GM11168 (cell line): ENCODE data around the gene ZNF620.
"Not testable (repeated sequence)": the region's sequence is repeated elsewhere in the genome, so short reads cannot be mapped to it uniquely, and the experiment has no call there.

Source experiments
- in situ Hi-C: fragments of 300-500 bp; cut with MboI; formaldehyde crosslinking; loops from one replicate; pipeline ENCODE4 v1.12.0; 2022; ENCODE audit warnings: low sequenced_read_pairs; ENCODE audit not compliant: unreplicated experiment

ZNF620 gene

DNA sequence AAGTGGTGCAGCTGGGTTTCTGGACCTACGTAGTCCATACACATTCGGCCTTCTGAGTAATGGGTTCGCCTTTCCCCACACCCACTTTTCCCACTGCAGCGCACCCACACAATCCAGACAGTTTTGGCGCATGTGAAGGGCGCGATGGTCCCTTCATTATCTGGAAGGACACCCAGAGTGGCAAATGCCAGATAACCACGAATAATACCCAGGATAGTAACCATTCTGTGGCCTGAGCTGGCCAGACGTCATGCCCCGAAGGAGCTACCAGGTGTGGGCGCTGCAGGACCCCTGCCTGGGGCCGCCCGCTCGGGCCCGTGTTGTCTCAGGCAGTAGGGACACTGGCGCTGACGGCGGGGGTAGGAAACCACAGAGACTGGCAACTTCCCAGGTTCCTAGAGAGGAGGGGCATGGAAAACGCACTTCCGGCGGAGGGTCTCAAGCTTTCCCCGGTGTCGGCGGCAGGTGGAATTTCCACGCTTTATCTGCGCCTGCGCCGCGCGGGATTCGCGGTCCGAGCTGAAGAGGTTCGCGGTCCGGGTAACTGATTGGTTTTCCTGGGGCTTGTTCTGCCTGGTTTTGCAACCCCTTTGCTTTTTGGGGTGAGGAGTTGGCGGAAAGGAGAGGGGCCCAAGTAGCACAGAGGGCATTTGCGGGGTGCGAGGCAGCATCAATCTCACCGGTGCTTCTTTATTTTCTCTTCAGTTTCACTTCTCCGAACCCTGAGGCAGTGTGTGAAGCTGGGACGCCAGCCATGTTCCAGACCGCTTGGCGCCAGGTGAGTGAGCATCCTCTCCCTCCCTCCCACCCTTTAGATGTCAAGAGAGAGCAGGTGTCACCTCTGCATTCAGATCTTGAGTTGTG is at the start of gene ZNF620:
ZNF620 (plus strand) TSS at position 441 of the 864 bp plus-strand sequence; CDS start at position 755, 314 bp downstream.
- in situ Hi-C loops: loop anchor here (25.0 kb wide), 1 partner anchor 169 kb away; no protein-coding TSS in a partner anchor

DNA sequence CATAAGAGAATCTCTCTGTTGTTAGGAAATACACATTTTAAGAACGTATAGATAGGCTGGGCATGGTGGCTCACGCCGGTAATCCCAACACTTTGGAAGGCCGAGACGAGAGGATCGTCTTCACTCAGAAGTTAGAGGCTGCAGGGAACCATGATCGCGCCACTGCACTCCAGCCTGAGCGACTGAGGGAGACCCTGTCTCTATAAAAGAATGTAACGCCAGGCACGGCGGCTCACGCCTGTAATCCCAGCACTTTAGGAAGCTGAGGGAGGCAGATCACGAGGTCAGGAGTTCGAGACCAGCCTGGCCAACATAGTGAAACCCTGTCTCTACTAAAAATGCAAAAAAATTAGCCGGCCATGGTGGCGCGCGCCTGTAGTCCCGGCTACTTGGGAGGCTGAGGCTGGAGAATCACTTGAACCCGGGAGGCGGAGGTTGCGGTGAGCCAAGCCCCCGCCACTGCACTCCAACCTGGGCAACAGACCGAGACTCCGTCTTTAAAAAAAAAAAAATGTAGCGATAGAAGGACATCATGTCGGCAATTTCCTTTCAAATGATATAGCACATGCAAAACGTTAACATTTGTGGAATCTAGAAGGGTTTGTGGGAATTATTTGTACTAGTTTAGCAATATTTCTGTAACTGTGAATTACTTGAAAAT is 49.4 kb upstream of the ZNF620 start:
- in situ Hi-C loops: no loop called here

GRCh38 chr3:40456940-40457823 is 48.7 kb upstream of the ZNF620 start, which contains the start of gene RPL14:
TSS of gene RPL14 (plus strand) at chr3:40457339. CDS start at chr3:40457472, 133 bp downstream.
- in situ Hi-C loops: no loop called here

GRCh38 chr3:40458473-40458872 is 47.4 kb upstream of the ZNF620 start:
- in situ Hi-C loops: no loop called here

- in situ Hi-C loops: not testable (repeated sequence)
Measured at GRCh38 chr3:40460481-40460880, 45.4 kb upstream of the ZNF620 start.

GRCh38 chr3:40461161-40461560 is 44.7 kb upstream of the ZNF620 start:
- in situ Hi-C loops: no loop called here

DNA sequence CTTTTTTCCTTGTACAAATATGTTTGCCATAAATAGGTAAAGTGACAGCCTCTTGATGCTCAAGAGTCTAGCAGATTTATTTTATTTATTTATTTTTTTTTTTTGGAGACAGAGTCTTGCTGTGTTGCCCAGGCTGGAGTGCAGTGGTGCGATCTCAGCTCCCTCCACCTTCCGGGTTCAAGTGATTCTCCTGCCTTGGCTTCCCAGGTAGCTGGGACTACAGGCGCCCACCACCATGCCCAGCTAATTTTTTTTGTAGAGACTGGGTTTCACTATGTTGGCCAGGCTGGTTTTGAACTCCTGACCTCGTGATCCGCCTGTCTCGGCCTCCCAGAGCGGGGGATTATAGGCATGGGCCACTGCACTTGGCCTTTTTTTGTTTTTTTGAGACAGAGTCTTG is 43.0 kb upstream of the ZNF620 start:
- in situ Hi-C loops: not testable (repeated sequence)

DNA sequence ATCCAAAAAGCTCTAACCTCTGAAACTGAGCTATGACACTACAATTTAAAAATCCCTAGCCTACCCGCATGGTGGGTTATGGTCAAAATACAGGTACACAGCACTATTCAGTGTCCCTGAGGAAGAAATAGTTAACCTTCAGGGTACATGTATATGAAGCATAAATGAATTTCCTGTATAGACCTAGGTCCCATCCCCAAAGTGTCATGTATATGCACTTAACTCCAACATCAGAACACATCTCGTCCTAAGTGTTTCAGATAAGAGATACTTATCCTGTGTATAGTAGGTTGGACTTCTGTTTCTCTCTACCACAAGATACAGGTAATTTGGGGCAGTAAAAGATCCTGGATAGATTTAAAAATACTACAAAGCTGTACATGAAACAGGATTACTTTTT is 42.3 kb upstream of the ZNF620 start:
- in situ Hi-C loops: no loop called here

GRCh38 chr3:40464339-40465110 is 41.3 kb upstream of the ZNF620 start:
- in situ Hi-C loops: no loop called here

- in situ Hi-C loops: no loop called here
Measured at GRCh38 chr3:40465111-40465407, 40.8 kb upstream of the ZNF620 start.

DNA sequence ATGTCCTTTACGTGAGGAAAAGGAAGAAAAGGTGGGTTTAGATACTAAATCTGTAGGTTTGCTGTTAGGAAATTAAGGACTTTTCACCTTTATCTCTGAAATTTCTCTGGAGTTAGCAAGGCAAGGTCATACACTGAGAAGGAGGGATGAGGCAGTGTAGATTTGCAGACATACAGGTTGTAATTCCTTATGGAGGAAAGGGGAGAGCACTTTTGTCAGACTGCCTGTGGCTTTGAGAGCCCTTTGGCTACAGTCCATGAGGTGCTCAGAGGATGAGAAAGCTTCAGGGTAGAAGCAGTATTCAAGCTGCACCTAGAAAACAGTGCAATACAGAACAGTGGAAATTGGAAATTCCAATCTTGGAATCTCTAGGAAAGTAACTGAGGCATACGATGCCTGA is 40.4 kb upstream of the ZNF620 start:
- in situ Hi-C loops: no loop called here

DNA sequence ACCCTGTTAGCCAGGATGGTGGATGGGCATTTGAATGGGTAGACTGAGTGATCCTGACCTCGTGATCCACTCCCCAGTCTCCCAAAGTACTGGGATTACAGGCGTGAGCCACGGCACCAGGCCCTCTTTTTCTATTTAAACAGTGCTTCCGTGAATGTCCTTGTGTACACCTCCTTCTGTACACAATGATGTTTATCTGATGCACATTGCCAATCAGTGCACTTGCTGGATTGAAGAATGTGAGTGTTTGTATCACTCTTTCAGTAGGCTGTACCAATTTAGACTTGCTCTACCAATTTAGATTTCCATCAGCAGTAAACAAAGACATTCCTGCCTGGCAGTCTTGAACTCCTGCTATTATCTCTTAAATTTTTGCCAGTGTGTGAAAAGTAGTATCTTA is 37.8 kb upstream of the ZNF620 start:
- in situ Hi-C loops: no loop called here

GRCh38 chr3:40470701-40471100 is 35.1 kb upstream of the ZNF620 start:
- in situ Hi-C loops: no loop called here

DNA sequence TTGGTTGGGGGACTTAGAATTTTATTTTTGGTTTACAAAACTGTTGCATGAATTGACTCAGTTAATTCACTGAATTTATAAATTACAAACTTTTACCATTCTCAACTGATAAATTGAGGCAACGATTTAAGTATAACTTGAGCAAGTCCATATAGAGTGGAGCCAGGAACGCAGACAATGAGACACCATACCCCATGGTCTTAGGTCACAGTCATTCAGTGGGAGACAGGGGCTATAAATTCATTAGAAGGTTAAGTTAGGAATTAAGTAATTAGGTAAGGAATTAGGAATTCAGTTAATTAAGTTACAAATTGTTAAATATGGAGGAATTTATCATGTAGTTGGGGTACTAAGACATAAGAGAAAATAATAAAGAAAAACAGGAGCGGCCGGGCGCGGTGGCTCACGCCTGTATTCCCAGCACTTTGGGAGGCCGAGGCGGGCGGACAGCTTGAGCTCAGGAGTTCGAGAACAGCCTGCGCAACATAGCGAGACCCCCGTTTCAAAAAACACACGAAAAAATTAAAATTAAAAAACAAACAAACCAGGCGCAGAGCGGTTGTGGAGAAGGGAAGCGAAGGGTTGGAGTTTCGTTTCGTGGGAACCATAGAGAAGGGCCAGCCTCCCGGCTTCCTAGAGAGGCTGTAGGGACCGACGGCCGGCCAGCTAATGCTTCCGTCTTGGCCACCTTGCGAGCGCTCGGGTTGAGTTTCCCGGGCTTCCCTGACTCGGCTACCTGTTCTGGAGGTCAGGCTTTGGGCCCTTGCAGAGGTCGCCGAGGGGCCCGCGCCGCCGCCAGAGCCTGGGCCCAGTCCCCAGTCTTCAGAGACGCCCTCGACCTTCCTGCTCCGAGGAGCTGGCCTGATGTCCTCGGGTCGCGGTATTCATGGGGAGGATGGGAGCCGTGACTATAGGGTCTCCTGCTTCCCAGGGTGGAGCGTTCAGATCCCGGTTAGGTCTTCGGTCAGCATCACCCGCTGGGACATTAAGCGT is 29.1 kb upstream of the ZNF620 start, which contains the start of gene ZNF619:
ZNF619 (plus strand) TSS at position 645 of the 993 bp plus-strand sequence. CDS start 858 bp downstream, outside the sequence.
- in situ Hi-C loops: no loop called here

DNA sequence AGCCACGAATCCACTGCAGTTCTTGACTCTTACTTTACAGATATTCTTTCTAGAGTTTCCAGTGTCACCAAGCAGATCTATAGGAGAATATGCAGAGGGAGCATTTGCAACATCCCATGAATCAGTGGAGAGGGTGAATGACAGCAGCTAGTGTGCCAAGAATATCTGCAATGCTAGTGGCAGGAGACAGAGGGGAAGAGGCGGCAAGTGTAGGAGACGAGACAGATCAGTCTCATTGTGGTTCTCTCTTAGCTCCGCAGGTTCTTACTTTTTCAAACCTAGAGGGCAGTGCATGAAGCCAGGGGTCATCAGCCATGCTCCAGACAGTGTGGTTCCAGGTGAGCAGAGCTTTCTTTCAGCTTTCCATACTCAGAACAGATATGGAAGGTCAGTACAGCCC is 28.2 kb upstream of the ZNF620 start:
- in situ Hi-C loops: no loop called here

DNA sequence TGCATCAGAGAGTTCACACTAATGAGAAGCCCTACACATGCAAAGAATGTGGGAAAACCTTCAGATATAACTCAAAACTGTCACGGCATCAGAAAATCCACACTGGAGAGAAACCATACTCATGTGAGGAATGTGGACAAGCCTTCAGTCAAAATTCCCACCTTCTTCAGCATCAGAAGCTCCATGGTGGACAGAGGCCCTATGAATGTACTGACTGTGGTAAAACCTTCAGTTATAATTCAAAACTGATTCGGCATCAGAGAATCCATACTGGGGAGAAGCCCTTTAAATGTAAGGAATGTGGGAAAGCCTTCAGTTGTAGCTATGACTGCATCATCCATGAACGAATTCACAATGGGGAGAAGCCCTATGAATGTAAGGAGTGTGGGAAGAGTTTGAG is 18.7 kb upstream of the ZNF620 start:
- in situ Hi-C loops: no loop called here

DNA sequence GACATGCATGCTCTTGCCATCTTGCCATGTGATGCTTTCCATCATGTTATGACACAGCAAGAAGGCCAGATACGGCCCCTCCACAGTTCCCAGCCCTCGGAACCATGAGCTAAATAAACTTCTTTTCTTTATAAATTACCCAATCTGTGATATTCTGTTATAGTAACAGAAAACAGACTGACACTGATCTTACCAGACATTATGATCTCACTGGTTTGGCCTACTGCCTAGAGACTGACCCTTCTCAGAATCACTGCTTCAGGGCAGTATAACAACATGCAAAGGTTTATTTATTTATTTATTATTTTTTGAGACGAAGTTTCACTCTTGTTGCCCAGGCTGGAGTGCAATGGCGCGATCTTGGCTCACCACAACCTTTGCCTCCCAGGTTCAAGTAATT is 14.9 kb upstream of the ZNF620 start:
- in situ Hi-C loops: no loop called here

DNA sequence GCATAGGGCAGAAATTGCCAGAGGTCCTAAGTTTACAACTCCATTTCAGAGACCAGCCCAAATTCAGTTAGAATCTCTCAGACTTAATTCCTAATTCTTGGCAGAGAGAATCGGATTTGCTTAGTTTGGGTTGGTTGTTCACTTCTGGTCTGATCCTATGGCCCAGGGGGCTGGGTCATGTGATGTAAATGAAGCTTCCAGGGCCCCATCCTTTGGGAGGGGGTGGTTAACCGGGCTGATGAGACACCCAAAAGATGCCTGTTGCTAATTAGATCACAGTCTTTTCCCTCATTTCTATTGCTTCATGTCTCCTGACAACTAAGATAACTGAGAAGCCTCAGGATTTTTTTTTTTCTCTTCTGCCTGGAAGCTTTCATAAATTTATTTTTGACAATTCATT is 11.1 kb upstream of the ZNF620 start:
- in situ Hi-C loops: no loop called here

GRCh38 chr3:40497288-40497687 is 8.6 kb upstream of the ZNF620 start:
- in situ Hi-C loops: no loop called here
